Activated T-helper 1 cell treated with anti-CD3 and anti-CD28 coated beads, Interleukin-12 subunit alpha, Interleukin-12 subunit beta, Interleukin-2, Interleukin-4 antibody, amounts not matched to agents 30 ng/mL and 10 ng/mL and 1 ng/mL, durations not matched to agents 14 hours and 24 hours and 36 hours (primary cell): ENCODE results near the gene EHMT1. TPM values are rescaled to one million over a fixed set of nuclear protein-coding genes. Genes with fewer than 3 reads are reported as not detected.
"Not testable (repeated sequence)": the region's sequence is repeated elsewhere in the genome, so short reads cannot be mapped to it uniquely, and the experiment has no call there.

Experiments used
- DNase-seq: peaks from one replicate; pipeline ENCODE4 v3.0.0; 2021; ENCODE audit warnings: low spot score
- H3K27ac Mint-ChIP-seq: one replicate; pipeline ENCODE4 v1.8.0; 2021; ENCODE audit warnings: mild to moderate bottlenecking, mixed read lengths
- H3K27me3 Mint-ChIP-seq: one replicate; pipeline ENCODE4 v1.8.0; 2022; ENCODE audit warnings: mild to moderate bottlenecking, moderate library complexity, mixed read lengths; ENCODE audit not compliant: insufficient read depth
- H3K36me3 Mint-ChIP-seq: one replicate; pipeline ENCODE4 v1.8.0; 2021; ENCODE audit warnings: low read depth, mixed read lengths
- H3K4me1 Mint-ChIP-seq: one replicate; pipeline ENCODE4 v1.8.0; 2021; ENCODE audit warnings: low read depth, mixed read lengths
- H3K4me3 Mint-ChIP-seq: one replicate; pipeline ENCODE4 v1.8.0; 2021; ENCODE audit warnings: mild to moderate bottlenecking, moderate library complexity, mixed read lengths
- H3K9me3 Mint-ChIP-seq: one replicate; pipeline ENCODE4 v1.8.0; 2021; ENCODE audit warnings: mixed read lengths
- intact Hi-C: fragments of 100-400 bp; cut with micrococcal nuclease; formaldehyde crosslinking; loops from one replicate; pipeline ENCODE4 v1.15.1; 2024
- total RNA-seq: library from RNA; stranded (reverse); gene quantifications from 2 replicates; pipeline ENCODE4 v1.2.3, GENCODE V29; 2022

Gene EHMT1
- total RNA-seq, 1 donor from 2014 or later = 97.0 TPM

DNA sequence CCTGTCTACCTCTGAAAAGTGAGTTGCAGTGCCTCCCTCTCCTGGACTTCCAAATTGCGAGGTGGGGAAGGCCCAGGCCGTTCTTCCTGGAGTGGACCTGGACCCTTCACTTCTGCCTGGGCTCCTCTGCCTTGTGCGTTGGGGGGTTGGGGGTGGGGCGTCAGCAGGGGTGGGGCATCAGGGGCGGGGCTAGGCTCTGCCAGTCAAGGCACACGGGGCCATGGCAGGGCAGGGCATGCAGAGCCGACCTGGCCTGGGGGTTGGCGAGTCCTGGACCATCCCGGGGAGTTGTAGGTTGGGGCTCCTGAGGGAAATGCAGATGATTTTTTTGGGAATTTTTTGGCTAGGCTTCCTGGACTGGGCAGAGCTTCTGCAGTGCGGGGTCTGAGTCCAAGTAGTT, 87.1 kb downstream of the EHMT1 start:
- Mint-ChIP-seq H3K36me3 (peaks cover 19% of the 10 kb centered on the region), H3K4me1 (peaks cover 20% of the 10 kb centered on the region), H3K4me3 (no peak overlapping the region), H3K27me3 (no peaks in the 10 kb centered on the region), H3K27ac (no peak overlapping the region), H3K9me3 (peaks cover 23% of the 10 kb centered on the region)
- no peak for DNase-seq
- intact Hi-C loops = no loop called here

DNA sequence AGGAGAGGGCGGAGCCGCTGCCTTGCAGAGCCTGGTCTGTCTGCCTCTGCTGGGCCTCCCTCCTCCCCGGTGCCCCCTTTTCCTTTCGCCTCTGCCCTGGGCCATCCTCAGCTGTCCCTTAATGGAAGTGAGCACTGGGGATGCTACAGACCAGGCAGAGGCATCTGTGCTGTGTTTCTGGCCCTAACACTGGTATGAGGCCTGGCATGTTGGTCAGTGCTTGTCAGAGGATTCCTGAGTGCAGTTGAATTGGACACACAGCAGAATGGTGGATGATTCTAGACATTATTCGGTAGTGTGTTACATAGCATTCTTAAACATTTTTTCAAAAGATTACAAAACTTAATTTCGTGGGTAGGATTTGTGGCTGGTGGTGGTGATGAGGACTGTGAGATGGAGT, 88.6 kb downstream of the EHMT1 start:
- H3K27ac Mint-ChIP-seq = no peak overlapping the region
- no peak for DNase-seq
- H3K4me1 Mint-ChIP-seq = peaks cover 20% of the 10 kb centered on the region

DNA sequence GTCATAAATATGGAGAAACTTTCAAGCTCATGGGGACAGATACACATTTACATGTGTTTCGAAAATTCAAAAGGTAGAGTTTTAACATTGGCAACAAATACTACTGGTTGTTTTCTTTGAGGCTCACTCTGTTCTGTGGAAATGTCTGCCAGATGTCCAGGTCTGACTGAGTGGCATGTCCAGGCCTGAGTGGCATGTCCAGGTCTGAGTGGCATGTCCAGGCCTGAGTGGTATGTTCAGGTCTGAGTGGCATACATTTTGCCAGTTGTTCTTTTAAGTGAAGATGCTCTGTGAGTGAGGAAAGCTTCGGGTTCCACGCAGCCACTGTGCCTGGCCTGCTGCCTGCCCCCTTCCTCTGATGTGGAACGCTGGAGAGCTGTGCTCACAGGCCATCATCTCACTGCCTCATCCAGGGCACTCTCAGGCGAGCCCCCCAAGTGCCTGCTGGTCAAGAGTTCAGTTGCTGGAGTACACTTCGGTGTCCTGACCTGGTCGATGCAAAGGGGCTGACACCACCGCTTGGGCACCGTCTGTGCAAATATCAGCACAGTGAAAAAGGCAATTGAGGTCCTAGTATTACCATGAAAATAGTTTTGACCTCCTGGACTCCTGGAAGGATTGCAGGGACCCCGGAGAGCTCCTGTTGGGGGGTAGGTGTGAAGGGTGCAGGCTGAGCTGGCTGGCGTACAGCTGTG, 89.9 kb downstream of the EHMT1 start:
- peaks cover 29% of the 10 kb centered on the region for H3K36me3 Mint-ChIP-seq
- H3K9me3 Mint-ChIP-seq = peaks cover 29% of the 10 kb centered on the region
- intact Hi-C loops = no loop called here

More for the DNA sequence above, 88.6 kb downstream of the EHMT1 start:
- intact Hi-C loops = no loop called here
- H3K36me3 Mint-ChIP-seq = peaks cover 29% of the 10 kb centered on the region
- no peaks in the 10 kb centered on the region for H3K27me3 Mint-ChIP-seq
- no peak overlapping the region for H3K4me3 Mint-ChIP-seq
- H3K9me3 Mint-ChIP-seq = peaks cover 32% of the 10 kb centered on the region

DNA sequence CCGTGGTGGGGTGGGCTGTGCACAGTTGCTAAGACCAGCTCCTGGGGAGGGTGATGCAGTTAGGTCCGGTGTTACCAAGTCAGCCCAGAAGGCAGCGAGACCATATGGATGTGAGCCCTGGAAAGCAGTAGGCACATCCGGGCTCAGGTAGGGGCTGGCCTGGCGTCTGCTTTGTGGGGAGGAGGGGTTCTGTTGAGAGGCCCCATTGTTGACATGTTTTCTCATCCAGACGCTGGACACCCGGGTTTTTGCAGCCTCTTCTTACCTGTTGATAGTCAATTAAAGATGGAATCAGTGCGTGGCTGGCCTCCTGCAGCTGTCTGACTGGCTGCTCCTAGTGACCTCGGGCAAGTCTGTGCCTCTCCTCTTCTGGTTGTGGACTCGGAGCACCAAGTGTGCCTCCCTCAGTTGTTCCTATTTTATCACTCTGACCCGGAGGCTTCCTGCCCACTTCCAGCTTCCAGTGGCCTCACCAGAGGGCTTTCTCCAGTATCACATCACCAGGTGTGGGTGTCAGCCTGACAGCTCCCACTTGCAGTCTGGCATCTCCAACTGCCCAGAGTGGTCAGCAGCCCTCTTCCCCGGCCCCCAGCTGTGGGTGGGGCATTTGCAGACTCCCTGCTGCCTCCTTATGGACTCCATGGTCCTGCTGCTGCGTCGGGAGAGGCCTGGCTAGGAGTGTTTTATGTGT, 90.8 kb downstream of the EHMT1 start:
- Mint-ChIP-seq H3K36me3 (peaks cover 29% of the 10 kb centered on the region), H3K4me1 (peaks cover 11% of the 10 kb centered on the region), H3K4me3 (no peak overlapping the region), H3K27me3 (no peaks in the 10 kb centered on the region), H3K27ac (no peak overlapping the region), H3K9me3 (peaks cover 30% of the 10 kb centered on the region)
- intact Hi-C loops = no loop called here
- no peak for DNase-seq

More for the DNA sequence above, 89.9 kb downstream of the EHMT1 start:
- Mint-ChIP-seq H3K27ac (no peak overlapping the region), H3K27me3 (no peaks in the 10 kb centered on the region), H3K4me3 (no peak overlapping the region), H3K4me1 (peaks cover 15% of the 10 kb centered on the region)
- no peak for DNase-seq

DNA sequence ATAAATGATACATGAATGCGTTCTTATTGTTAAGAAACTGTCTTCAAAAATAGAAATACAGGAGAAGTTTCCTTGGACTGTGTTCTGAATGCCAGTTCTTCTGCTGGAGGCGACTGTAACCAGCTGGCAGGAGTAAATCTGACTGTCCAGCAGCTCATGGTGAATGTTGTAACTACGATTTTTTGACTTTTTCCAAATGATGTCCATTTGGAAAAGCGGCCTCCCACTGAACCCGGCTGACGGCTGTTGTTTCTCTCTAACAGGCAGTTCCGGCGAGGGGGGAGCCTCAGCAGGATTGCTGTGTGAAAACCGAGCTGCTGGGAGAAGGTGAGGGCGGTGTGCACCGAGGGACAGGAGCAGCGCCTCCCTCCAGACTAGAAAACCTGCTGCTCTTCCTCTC, 91.9 kb downstream of the EHMT1 start:
- Mint-ChIP-seq H3K27me3 (no peaks in the 10 kb centered on the region), H3K4me3 (no peak overlapping the region), H3K27ac (no peak overlapping the region), H3K9me3 (peaks cover 32% of the 10 kb centered on the region), H3K36me3 (peaks cover 33% of the 10 kb centered on the region), H3K4me1 (peaks cover 8% of the 10 kb centered on the region)
- no peak for DNase-seq
- intact Hi-C loops = no loop called here

DNA sequence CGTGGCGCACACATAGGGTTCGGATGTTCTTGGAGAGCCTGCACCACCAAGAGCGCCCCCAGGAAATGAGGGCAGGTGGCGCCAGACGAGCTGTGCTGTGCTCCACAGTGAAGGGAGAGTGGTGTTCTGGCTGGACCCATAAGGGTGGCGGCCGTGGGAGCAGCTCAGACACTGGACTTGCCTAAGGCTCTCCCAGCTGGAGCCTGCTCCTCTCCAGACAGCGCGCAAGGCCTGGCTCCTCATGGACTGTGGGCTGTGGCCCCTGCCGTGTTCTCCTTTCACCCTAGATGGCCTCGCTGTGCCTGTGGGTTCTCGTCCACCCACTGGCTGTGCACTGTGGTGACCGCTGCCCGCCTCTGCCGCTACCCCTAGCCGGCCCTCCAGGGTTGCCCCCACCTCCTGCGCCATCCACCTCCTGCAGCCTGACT, 92.9 kb downstream of the EHMT1 start:
- Mint-ChIP-seq H3K4me3 (no peak overlapping the region), H3K27me3 (no peaks in the 10 kb centered on the region), H3K4me1 (peaks cover 9% of the 10 kb centered on the region), H3K27ac (no peak overlapping the region), H3K36me3 (peaks cover 38% of the 10 kb centered on the region), H3K9me3 (peaks cover 38% of the 10 kb centered on the region)
- intact Hi-C loops = no loop called here
- DNase-seq = no peak

DNA sequence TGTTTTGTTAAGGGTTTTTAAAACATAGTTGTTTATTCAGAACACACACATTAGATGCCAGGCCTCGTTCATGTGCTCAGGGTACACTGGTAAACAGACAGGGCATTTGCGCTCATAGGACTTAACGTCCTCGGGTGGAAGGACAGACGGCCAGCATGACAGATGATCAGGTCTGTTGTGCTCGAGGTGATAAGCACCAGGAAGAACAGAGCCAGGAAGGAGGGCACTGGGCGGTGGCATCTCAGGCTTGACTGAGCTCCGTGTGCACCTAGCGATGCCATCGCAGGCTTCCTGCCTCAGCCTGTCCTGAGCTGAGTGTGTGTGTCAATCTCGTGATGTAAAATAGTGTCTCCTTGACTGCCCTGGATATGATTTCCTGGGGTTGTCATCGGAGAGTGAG, 96.5 kb downstream of the EHMT1 start:
- Mint-ChIP-seq H3K4me3 (no peak overlapping the region), H3K27ac (peak overlapping the region; percentile 92), H3K27me3 (no peaks in the 10 kb centered on the region), H3K4me1 (peaks cover 9% of the 10 kb centered on the region), H3K9me3 (peaks cover 56% of the 10 kb centered on the region), H3K36me3 (peaks cover 70% of the 10 kb centered on the region)
- no peak for DNase-seq
- intact Hi-C loops = no loop called here

DNA sequence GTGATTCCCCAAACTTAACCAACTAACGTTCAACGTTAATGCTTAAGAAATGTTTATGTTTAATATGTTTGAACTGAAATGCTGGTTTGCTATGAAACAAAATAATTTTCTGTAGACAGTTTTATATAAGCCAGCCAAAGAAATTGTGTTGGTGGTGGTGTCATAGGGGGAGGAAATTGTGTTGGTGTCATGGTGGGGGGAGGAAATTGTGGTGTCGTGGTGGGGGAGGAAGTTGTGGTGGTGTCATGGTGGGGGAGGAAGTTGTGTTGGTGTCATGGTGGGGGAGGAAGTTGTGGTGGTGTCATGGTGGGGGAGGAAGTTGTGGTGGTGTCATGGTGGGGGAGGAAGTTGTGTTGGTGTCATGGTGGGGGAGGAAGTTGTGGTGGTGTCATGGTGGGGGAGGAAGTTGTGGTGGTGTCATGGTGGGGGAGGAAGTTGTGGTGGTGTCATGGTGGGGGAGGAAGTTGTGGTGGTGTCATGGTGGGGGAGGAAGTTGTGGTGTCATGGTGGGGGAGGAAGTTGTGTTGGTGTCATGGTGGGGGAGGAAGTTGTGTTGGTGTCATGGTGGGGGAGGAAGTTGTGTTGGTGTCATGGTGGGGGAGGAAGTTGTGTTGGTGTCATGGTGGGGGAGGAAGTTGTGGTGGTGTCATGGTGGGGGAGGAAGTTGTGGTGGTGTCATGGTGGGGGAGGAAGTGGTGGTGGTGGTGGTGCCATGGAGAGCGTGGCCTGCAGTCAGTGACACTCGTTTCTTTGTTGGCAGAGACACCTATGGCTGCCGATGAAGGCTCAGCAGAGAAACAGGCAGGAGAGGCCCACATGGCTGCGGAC, 97.3 kb downstream of the EHMT1 start:
- Mint-ChIP-seq H3K27ac (peak overlapping the region; percentile 92), H3K36me3 (peaks cover 68% of the 10 kb centered on the region), H3K9me3 (peaks cover 54% of the 10 kb centered on the region)
- H3K4me1 Mint-ChIP-seq, H3K4me3 Mint-ChIP-seq, intact Hi-C loops, DNase-seq, H3K27me3 Mint-ChIP-seq: not testable (repeated sequence)

DNA sequence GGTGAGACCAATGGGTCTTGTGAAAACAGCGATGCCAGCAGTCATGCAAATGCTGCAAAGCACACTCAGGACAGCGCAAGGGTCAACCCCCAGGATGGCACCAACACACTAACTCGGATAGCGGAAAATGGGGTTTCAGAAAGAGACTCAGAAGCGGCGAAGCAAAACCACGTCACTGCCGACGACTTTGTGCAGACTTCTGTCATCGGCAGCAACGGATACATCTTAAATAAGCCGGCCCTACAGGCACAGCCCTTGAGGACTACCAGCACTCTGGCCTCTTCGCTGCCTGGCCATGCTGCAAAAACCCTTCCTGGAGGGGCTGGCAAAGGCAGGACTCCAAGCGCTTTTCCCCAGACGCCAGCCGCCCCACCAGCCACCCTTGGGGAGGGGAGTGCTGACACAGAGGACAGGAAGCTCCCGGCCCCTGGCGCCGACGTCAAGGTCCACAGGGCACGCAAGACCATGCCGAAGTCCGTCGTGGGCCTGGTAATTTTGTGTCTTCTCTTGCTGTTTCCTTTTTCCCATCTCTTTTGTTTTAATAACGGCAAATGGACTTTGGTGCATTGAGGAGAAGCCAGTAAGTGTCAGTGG, 98.0 kb downstream of the EHMT1 start:
- peaks cover 15% of the 10 kb centered on the region for H3K4me1 Mint-ChIP-seq
- intact Hi-C loops = no loop called here
- H3K36me3 Mint-ChIP-seq = peaks cover 69% of the 10 kb centered on the region
- no peak overlapping the region for H3K4me3 Mint-ChIP-seq
- H3K27me3 Mint-ChIP-seq = no peaks in the 10 kb centered on the region
- DNase-seq = no peak
- peak overlapping the region; percentile 55 for H3K27ac Mint-ChIP-seq
- peaks cover 55% of the 10 kb centered on the region for H3K9me3 Mint-ChIP-seq

DNA sequence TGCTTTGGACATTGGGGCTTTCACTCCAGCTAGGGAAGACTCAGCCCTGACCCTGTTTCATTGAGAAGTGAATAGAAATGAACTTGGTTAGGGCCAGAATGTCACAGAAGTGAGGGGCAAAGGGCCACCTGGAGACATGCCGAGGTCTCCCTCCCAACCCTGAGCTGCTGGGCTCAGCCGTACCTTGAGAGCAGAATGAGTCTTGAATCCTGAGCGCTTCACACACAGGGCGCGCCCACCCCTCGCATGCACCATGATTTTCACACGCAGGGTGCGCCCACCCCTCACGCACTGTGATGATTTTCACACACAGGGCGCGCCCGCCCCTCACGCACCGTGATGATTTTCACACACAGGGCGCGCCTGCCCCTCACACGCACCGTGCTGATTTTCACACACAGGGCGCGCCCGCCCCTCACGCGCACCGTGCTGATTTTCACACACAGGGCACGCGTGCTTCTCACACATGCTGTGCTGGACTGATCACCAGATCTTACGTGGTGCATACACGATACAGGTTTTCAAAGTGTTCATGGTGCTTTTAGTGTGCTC, 99.0 kb downstream of the EHMT1 start:
- intact Hi-C loops = no loop called here
- peaks cover 24% of the 10 kb centered on the region for H3K4me1 Mint-ChIP-seq
- DNase-seq = no peak
- peaks cover 47% of the 10 kb centered on the region for H3K9me3 Mint-ChIP-seq
- no peaks in the 10 kb centered on the region for H3K27me3 Mint-ChIP-seq
- no peak overlapping the region for H3K27ac Mint-ChIP-seq
- H3K36me3 Mint-ChIP-seq = peaks cover 67% of the 10 kb centered on the region
- no peak overlapping the region for H3K4me3 Mint-ChIP-seq

DNA sequence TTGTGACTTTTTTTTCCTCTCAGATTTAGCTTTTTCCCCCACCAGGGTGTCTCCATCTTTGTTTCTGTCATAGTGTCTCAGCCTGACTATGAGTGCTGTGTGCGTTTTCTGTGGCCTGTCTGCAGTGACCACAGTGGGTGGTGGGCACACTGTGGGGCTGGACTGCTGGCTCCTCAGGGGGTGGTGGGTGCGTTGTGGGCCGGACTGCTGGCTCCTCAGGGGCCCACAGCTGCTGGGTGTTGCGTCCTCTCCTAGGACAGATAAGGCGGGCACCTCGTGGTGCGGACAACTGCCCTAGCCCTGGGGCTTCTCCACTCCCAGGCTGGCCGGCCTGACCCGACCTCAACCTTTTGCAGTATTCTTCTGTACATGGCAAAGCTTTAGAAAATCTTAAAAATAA, 100.4 kb downstream of the EHMT1 start:
- no peak for DNase-seq
- Mint-ChIP-seq H3K27ac (no peak overlapping the region), H3K36me3 (peaks cover 66% of the 10 kb centered on the region), H3K4me1 (peaks cover 24% of the 10 kb centered on the region), H3K27me3 (no peaks in the 10 kb centered on the region), H3K9me3 (peaks cover 45% of the 10 kb centered on the region), H3K4me3 (no peak overlapping the region)
- intact Hi-C loops = no loop called here

DNA sequence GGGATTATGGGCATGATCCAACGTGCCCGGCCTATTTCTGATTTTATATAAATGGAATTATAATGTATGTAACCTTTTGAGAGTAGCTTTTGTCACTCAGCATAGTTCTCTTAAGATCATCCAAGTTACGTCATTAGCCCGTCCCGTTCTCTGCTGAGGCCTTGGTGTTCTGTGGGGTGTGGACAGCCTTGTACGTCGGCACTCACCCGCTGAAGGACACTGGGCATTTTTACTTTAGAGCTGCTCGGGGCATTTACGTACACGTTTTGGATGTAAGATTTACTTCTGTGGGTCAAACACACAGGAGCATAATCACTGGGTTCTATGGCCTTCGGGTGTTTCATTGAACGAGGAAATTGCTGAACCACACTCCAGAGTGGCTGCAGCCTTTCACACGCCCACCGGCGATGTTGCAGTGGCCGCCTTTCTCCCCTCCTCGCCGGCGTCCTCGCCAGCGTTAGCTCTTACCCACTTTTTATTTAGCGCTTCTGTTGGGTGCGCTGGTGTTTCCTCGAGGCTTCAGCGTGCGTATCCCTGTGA, 101.8 kb downstream of the EHMT1 start:
- H3K27ac Mint-ChIP-seq = no peak overlapping the region
- H3K4me1 Mint-ChIP-seq = peaks cover 27% of the 10 kb centered on the region
- DNase-seq = no peak
- H3K36me3 Mint-ChIP-seq = peaks cover 71% of the 10 kb centered on the region
- no peak overlapping the region for H3K4me3 Mint-ChIP-seq
- peaks cover 44% of the 10 kb centered on the region for H3K9me3 Mint-ChIP-seq
- intact Hi-C loops = no loop called here
- no peaks in the 10 kb centered on the region for H3K27me3 Mint-ChIP-seq
